ENCODE data around the gene ACSL1.
A peak's percentile ranks its signal among the peaks of the same experiment; 100 is the strongest.

Gene ACSL1

GRCh38 chr4:184810720-184811119, 15.0 kb downstream of the ACSL1 start:
- no peak for DNase-seq

DNA sequence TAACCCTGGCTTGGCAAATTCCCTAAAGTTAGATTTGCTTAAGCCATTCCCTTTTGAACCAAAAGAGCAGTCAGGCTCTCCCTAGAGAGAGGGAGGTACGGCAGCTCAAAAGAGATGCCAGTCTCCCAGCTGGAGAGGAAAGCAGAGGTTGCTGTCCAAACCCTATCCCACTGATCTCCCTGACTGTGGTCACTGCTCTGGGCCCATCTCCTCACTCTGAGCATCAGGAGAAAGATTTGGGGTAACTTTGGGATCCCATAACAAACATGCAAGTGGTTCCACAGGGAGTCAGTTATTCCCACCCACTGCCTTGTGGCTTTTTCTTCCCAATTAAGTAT, 17.1 kb downstream of the ACSL1 start:
- DNase-seq, result no peak

GRCh38 chr4:184807797-184808712, 17.7 kb downstream of the ACSL1 start:
- DNase-seq, result peak; percentile 47

GRCh38 chr4:184807256-184807655, 18.5 kb downstream of the ACSL1 start:
- DNase-seq, result no peak

- DNase-seq, result no peak
Observed at GRCh38 chr4:184806711-184807110, 19.1 kb downstream of the ACSL1 start.

- no peak for DNase-seq
Observed at GRCh38 chr4:184806229-184806550, 19.6 kb downstream of the ACSL1 start.

DNA sequence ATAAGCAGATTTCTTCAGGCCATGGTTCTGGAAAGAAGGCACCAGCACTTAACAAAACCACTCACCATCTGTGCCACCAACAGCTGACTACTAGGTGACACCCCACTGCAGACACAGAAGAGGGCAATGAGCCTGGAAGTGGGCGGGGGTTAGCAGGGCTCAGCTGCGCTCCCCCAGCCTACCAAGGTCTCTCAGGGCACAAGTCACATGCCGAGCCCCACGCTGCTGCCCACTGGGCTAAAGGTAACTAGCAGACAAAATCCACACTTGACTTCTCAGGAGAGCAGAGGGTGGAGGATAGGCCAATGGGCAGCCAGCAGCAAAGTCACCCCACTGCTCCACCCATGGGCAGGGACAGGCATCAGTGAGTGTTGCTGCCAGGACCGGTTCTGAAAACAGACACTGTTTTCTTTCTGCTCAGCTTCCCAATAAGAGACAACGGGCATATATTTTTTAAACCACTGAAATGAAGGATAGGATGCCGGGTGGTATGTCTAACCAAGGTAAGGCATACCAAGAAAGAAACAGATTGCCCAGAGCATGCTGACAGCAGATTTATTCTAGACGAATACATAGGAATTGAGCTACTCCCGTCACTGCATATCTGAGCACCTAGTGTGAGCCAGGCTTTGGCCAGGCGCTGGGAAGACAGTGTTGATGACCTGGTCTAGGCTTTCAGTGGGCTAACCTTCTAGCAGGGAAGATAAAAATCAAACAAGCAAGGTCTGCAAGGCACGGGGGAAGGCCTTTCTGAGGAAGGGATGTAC, 20.1 kb downstream of the ACSL1 start:
- DNase-seq, result no peak

DNA sequence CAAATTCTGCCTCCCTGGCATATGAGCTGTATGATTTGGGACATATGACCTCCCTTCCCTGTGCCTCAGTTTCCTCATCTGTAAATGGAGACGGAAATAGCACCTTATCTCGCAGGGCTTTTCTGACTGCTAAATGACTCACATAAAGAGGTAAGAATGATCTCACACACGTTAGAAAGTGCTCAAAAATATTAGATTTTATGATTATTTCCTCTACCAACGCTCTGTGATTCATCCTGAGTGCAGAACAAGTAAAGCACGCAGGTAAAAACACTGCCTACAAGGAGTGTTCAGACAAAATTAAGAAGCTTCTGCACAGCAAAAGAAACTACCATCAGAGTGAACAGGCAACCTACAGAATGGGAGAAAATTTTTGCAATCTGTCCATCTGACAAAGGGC, 21.1 kb downstream of the ACSL1 start:
- DNase-seq, result no peak

GRCh38 chr4:184803874-184804273, 21.9 kb downstream of the ACSL1 start:
- DNase-seq, result no peak

DNA sequence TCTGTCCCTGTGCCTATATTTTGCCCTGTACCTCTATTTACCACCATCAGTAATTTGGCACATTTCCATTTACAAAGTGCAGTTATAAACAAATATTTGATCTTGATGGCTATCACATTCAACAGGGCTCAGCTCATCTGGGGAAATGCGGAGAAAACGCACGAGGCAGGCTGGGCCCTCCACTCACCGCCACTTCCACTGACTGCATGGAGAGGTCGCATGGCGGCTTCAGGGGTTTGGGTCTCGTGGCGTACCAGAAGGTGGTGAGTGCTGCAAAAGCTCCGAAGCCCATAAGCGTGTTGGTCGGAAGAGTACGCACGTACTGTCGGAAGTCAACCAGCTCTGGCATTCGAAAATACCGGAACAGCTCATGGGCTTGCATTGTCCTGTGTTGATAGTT, 22.6 kb downstream of the ACSL1 start:
- DNase-seq, result no peak

- DNase-seq, result no peak
Observed at GRCh38 chr4:184802697-184803015, 23.1 kb downstream of the ACSL1 start.

GRCh38 chr4:184801781-184802696, 23.7 kb downstream of the ACSL1 start:
- DNase-seq, result no peak

- no peak for DNase-seq
Observed at GRCh38 chr4:184798504-184798903, 27.3 kb downstream of the ACSL1 start.

- no peak for DNase-seq
Observed at GRCh38 chr4:184796906-184797305, 28.9 kb downstream of the ACSL1 start.

DNA sequence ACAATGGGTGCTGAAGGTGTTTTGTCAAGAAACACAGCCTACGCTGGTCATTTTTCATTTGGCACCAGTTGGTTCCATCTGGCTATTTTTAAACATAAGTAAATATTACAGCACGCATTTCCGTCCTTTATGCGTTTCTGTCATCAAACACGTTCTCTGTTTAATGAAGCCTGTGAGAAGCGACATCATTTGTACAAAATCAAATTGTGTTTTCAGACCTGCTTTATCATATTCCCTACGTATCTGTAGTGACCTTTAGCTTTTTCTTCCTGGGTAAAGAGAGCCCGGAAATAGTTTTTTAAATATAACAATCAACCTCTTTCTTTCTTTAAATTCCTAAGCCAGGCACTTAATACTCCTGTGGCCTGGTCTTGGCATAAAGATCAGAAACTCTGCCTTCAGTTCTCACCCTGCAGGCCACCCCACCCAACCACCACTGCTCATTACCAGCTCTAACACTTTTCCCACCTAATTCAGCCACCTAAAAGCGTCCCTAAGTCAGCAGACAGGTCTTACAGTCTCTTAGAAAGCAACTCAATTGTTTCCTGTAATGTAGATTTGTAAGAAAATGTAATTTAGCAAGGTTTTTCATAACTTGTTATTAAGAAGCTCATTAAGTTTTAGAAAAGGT, 30.4 kb downstream of the ACSL1 start:
- DNase-seq, result no peak

DNA sequence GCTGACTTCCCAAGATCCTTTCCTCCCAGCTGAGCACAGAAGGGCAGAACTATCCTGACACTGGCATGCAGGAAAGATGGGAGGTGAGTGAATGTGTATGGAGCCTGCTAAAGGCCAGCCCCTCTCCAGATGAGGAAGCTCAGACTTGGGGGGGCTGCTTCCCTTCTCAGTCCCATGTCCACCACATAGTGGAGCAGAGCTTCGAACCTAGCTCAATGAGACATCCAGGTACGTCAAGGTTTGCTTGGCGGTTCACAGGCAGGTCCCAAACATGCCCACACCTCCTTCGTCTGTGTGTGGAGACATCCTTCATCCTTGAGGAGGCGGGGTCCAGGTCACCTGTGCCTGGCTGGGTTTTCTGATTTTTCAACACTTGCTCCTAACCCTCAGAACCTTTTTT, 31.3 kb downstream of the ACSL1 start:
- no peak for DNase-seq

- DNase-seq, result no peak
Observed at GRCh38 chr4:184793735-184794355, 31.9 kb downstream of the ACSL1 start.

DNA sequence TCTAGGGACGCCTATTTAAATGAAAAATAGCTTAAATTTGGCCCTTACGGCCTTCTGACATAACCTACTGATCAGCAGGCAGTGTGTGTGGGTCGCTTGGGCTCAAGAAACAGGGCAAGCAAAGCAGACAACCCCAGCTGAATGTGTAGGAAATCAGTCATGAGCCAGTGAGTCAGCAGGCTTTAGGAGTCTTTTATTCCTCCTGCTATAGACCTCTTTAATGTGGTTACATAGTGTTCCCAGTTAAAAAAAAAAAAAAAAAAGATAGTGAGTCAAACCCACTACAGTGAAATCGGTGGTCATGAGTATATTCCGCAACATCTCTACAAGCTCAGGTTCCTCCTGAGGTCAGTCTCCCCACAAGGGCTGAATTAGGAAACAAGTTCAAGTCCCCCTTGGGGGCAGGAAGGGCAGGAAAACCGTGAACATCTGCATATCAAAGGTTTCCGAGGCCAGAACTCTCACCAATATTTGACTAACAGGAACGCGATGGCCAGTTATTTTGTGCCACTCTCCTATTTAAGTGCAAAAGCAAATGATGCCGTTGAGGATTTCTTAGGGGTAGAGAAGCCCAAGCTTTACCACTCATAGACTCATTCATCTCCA, 32.7 kb downstream of the ACSL1 start:
- no peak for DNase-seq

GRCh38 chr4:184792334-184792733, 33.4 kb downstream of the ACSL1 start:
- no peak for DNase-seq

GRCh38 chr4:184790826-184791225, 34.9 kb downstream of the ACSL1 start:
- DNase-seq, result no peak

GRCh38 chr4:184787766-184788503, 37.8 kb downstream of the ACSL1 start:
- no peak for DNase-seq
